Neuronal stem cell (in vitro differentiated cells): ENCODE measurements around the gene SEMA4G.

Source experiments
- DNase-seq: peaks from one replicate; pipeline ENCODE4 v3.0.0-alpha.2; 2013; ENCODE audit warnings: low spot score
- H2AFZ ChIP-seq: one replicate; pipeline ENCODE4 v1.6.1; 2013; ENCODE audit warnings: mild to moderate bottlenecking, low read length, inconsistent platforms
- H2AK5ac ChIP-seq: 2 replicates; pipeline ENCODE4 v1.6.1; 2013; ENCODE audit warnings: low read depth, mild to moderate bottlenecking, inconsistent platforms, low read length, moderate library complexity, mixed read lengths
- H2BK120ac ChIP-seq: 2 replicates; pipeline ENCODE4 v1.6.1; 2013; ENCODE audit warnings: low read depth, mild to moderate bottlenecking, inconsistent platforms, low read length, moderate library complexity, mixed read lengths
- H2BK12ac ChIP-seq: one replicate; pipeline ENCODE4 v1.6.1; 2013; ENCODE audit warnings: low read length, inconsistent platforms
- H2BK15ac ChIP-seq: 2 replicates; pipeline ENCODE4 v1.6.1; 2013; ENCODE audit warnings: mild to moderate bottlenecking, low read length, inconsistent platforms, mixed read lengths
- H2BK5ac ChIP-seq: one replicate; pipeline ENCODE4 v1.6.1; 2013; ENCODE audit warnings: inconsistent platforms, mild to moderate bottlenecking, low read length, moderate library complexity
- H3K14ac ChIP-seq: one replicate; pipeline ENCODE4 v1.6.1; 2013; ENCODE audit warnings: low read length, inconsistent platforms
- H3K18ac ChIP-seq: 2 replicates; pipeline ENCODE4 v1.6.1; 2013; ENCODE audit warnings: low read length, inconsistent platforms
- H3K23ac ChIP-seq: 2 replicates; pipeline ENCODE4 v1.6.1; 2013; ENCODE audit warnings: low read depth, mild to moderate bottlenecking, mixed read lengths, low read length, inconsistent platforms; ENCODE audit not compliant: poor library complexity
- H3K27ac ChIP-seq: replicated peaks from 3 replicates; pipeline ENCODE4 v1.5.1; 2013; ENCODE audit warnings: low read length, inconsistent platforms
- H3K27me3 ChIP-seq, 3 experiments: 2 replicates each; pipeline ENCODE4 v1.6.1; 2013; ENCODE audit warnings: low read length in 3 of 3, mild to moderate bottlenecking in 2 of 3, inconsistent platforms in 1 of 3, low read depth in 1 of 3, mixed read lengths in 1 of 3, moderate library complexity in 1 of 3; ENCODE audit not compliant: control insufficient read depth in 3 of 3, insufficient read depth in 3 of 3
- H3K36me3 ChIP-seq, 2 donors: replicated peaks in 1 of 2; 2 replicates each; pipeline ENCODE4 v1.6.1; 2013; ENCODE audit warnings: low read length in 2 of 2; ENCODE audit not compliant: control insufficient read depth in 2 of 2, insufficient read depth in 2 of 2
- H3K4ac ChIP-seq: 2 replicates; pipeline ENCODE4 v1.6.1; 2013; ENCODE audit warnings: inconsistent platforms, mild to moderate bottlenecking, low read length, moderate library complexity
- H3K4me1 ChIP-seq, 2 donors: 1 replicate in 1 of 2; 2 replicates in 1 of 2; pipeline ENCODE4 v1.6.1; 2013; ENCODE audit warnings: low read length in 2 of 2, low read depth in 1 of 2; ENCODE audit not compliant: control insufficient read depth in 2 of 2, insufficient read depth in 1 of 2
- H3K4me2 ChIP-seq: one replicate; pipeline ENCODE4 v1.6.1; 2013; ENCODE audit warnings: mild to moderate bottlenecking, low read length, inconsistent platforms; ENCODE audit not compliant: insufficient read depth, poor library complexity, severe bottlenecking
- H3K4me3 ChIP-seq, 2 donors: 2 replicates each; pipeline ENCODE4 v1.5.1; 2013; ENCODE audit warnings: low read length in 2 of 2, mild to moderate bottlenecking in 2 of 2, inconsistent platforms in 1 of 2, moderate library complexity in 1 of 2
- H3K79me1 ChIP-seq: one replicate; pipeline ENCODE4 v1.6.1; 2013; ENCODE audit warnings: low read depth, mild to moderate bottlenecking, inconsistent platforms, low read length, moderate library complexity
- H3K9ac ChIP-seq: one replicate; pipeline ENCODE4 v1.6.1; 2013; ENCODE audit warnings: mild to moderate bottlenecking, low read depth, low read length, inconsistent platforms; ENCODE audit not compliant: poor library complexity
- H3K9me3 ChIP-seq, 2 donors: replicated peaks in 1 of 2; 2 replicates each; pipeline versions ENCODE3 to v1.6.1; 2013; ENCODE audit warnings: low read length in 2 of 2, mild to moderate bottlenecking in 2 of 2, inconsistent platforms in 1 of 2, low read depth in 1 of 2, mixed read lengths in 1 of 2, moderate library complexity in 1 of 2; ENCODE audit not compliant: control insufficient read depth in 2 of 2, insufficient read depth in 1 of 2
- H4K8ac ChIP-seq: one replicate; pipeline ENCODE4 v1.6.1; 2013; ENCODE audit warnings: low read depth, mild to moderate bottlenecking, inconsistent platforms, low read length, moderate library complexity
- H4K91ac ChIP-seq: one replicate; pipeline ENCODE4 v1.6.1; 2013; ENCODE audit warnings: low read length, low read depth, mild to moderate bottlenecking, inconsistent platforms; ENCODE audit not compliant: poor library complexity
- WGBS, 2 donors: extraction: QIAGEN DNeasy Blood & Tissue Kit; methylation state at CpG; one replicate each; pipeline ENCODE4 v1.1.7; 2013; ENCODE audit warnings: missing lambda C conversion rate in 2 of 2, mixed read lengths in 1 of 2; ENCODE audit not compliant: insufficient read length in 2 of 2, insufficient replicate concordance in 1 of 2; ENCODE audit errors: extremely low coverage in 2 of 2; 5-methylcytosine and 5-hydroxymethylcytosine counted together

The SEMA4G gene

GRCh38 chr10:100960251-100960650 is 9.1 kb upstream of the SEMA4G start:
- H3K9me3 ChIP-seq = no peaks in the 10 kb centered on the region
- H3K4me3 ChIP-seq = no peak overlapping the region
- H2BK15ac ChIP-seq = no peak overlapping the region
- H3K4ac ChIP-seq = no peak overlapping the region
- no peak overlapping the region for H2BK120ac ChIP-seq
- no peaks in the 10 kb centered on the region for H3K27me3 ChIP-seq
- no peaks in the 10 kb centered on the region for H3K79me1 ChIP-seq
- H3K36me3 ChIP-seq = peaks cover 10 to 97% of the 10 kb centered on the region in 2 donors
- DNase-seq = no peak
- no peak overlapping the region for H2BK12ac ChIP-seq
- H4K8ac ChIP-seq = no peak overlapping the region
- no peak overlapping the region for H2BK5ac ChIP-seq
- no peak overlapping the region for H3K27ac ChIP-seq
- H2AFZ ChIP-seq = no peak overlapping the region
- no peak overlapping the region for H3K23ac ChIP-seq
- no peaks in the 10 kb centered on the region for H3K4me1 ChIP-seq
- no peak overlapping the region for H3K14ac ChIP-seq
- no peak overlapping the region for H3K18ac ChIP-seq
- no peak overlapping the region for H3K9ac ChIP-seq
- H3K4me2 ChIP-seq = no peak overlapping the region
- H2AK5ac ChIP-seq = no peak overlapping the region
- H4K91ac ChIP-seq = no peak overlapping the region

GRCh38 chr10:100962351-100963080 is 6.8 kb upstream of the SEMA4G start:
- H3K27me3 ChIP-seq = no peaks in the 10 kb centered on the region
- H2BK5ac ChIP-seq = no peak overlapping the region
- H2AFZ ChIP-seq = no peak overlapping the region
- no peak overlapping the region for H2BK12ac ChIP-seq
- no peak overlapping the region for H2BK120ac ChIP-seq
- H3K36me3 ChIP-seq = peaks cover 10 to 94% of the 10 kb centered on the region in 2 donors
- no peaks in the 10 kb centered on the region for H3K79me1 ChIP-seq
- H4K8ac ChIP-seq = no peak overlapping the region
- no peak overlapping the region for H3K14ac ChIP-seq
- H2BK15ac ChIP-seq = no peak overlapping the region
- WGBS, 2 donors = no CpG with 5 or more reads among the region's 4 CpGs
- H3K23ac ChIP-seq = no peak overlapping the region
- no peak overlapping the region for H4K91ac ChIP-seq
- no peak overlapping the region for H2AK5ac ChIP-seq
- no peak overlapping the region for H3K4ac ChIP-seq
- H3K4me3 ChIP-seq = no peak overlapping the region
- no peak overlapping the region for H3K27ac ChIP-seq
- H3K18ac ChIP-seq = no peak overlapping the region
- no peaks in the 10 kb centered on the region for H3K9me3 ChIP-seq
- no peak overlapping the region for H3K9ac ChIP-seq
- DNase-seq = no peak
- no peak overlapping the region for H3K4me2 ChIP-seq
- H3K4me1 ChIP-seq = no peaks in the 10 kb centered on the region

GRCh38 chr10:100963826-100964225 is 5.5 kb upstream of the SEMA4G start:
- Histone ChIP-seq H2AK5ac (no peak overlapping the region), H2BK12ac (no peak overlapping the region), H3K4me3 (no peak overlapping the region), H3K23ac (no peak overlapping the region), H3K4ac (no peak overlapping the region), H2AFZ (no peak overlapping the region), H2BK5ac (no peak overlapping the region), H4K91ac (no peak overlapping the region), H3K18ac (no peak overlapping the region), H3K27me3 (no peaks in the 10 kb centered on the region), H3K36me3 (peaks cover 8 to 81% of the 10 kb centered on the region in 2 donors), H3K14ac (no peak overlapping the region), H3K9me3 (no peaks in the 10 kb centered on the region), H2BK120ac (no peak overlapping the region), H3K4me1 (peaks cover 0 to 4% of the 10 kb centered on the region in 2 donors), H3K27ac (no peak overlapping the region), H4K8ac (no peak overlapping the region), H3K4me2 (no peak overlapping the region), H2BK15ac (no peak overlapping the region), H3K79me1 (no peaks in the 10 kb centered on the region), H3K9ac (no peak overlapping the region)
- DNase-seq = no peak
- WGBS, 2 donors = no CpG with 5 or more reads among the region's 1 CpG

- H3K27ac ChIP-seq = no peak overlapping the region
- H4K8ac ChIP-seq = no peak overlapping the region
- no peak overlapping the region for H3K18ac ChIP-seq
- H3K79me1 ChIP-seq = peaks cover 3% of the 10 kb centered on the region
- peaks cover 0 to 5% (median 0%) of the 10 kb centered on the region in 3 experiments for H3K27me3 ChIP-seq
- no peak overlapping the region for H3K4me3 ChIP-seq
- no peak overlapping the region for H3K14ac ChIP-seq
- H2BK15ac ChIP-seq = no peak overlapping the region
- no peak overlapping the region for H3K4ac ChIP-seq
- no peak overlapping the region for H3K9ac ChIP-seq
- no peak overlapping the region for H2AK5ac ChIP-seq
- H3K9me3 ChIP-seq = no peaks in the 10 kb centered on the region
- H2BK120ac ChIP-seq = no peak overlapping the region
- H3K4me1 ChIP-seq = peaks cover 0 to 9% of the 10 kb centered on the region in 2 donors
- H3K4me2 ChIP-seq = no peak overlapping the region
- no peak overlapping the region for H4K91ac ChIP-seq
- no peak overlapping the region for H2BK12ac ChIP-seq
- no peak for DNase-seq
- no peak overlapping the region for H2AFZ ChIP-seq
- H2BK5ac ChIP-seq = no peak overlapping the region
- peaks cover 5 to 62% of the 10 kb centered on the region in 2 donors for H3K36me3 ChIP-seq
- no CpG with 5 or more reads among the region's 5 CpGs for WGBS, 2 donors
- H3K23ac ChIP-seq = no peak overlapping the region
These were observed 3.5 kb upstream of the SEMA4G start for GRCh38 chr10:100965820-100966219.
